ENCODE data around the gene COG1.
A peak's percentile ranks its signal among the peaks of the same experiment; 100 is the strongest.
"Not testable (repeated sequence)": the region's sequence is repeated elsewhere in the genome, so short reads cannot be mapped to it uniquely, and the experiment has no call there.

The COG1 gene, protein sequence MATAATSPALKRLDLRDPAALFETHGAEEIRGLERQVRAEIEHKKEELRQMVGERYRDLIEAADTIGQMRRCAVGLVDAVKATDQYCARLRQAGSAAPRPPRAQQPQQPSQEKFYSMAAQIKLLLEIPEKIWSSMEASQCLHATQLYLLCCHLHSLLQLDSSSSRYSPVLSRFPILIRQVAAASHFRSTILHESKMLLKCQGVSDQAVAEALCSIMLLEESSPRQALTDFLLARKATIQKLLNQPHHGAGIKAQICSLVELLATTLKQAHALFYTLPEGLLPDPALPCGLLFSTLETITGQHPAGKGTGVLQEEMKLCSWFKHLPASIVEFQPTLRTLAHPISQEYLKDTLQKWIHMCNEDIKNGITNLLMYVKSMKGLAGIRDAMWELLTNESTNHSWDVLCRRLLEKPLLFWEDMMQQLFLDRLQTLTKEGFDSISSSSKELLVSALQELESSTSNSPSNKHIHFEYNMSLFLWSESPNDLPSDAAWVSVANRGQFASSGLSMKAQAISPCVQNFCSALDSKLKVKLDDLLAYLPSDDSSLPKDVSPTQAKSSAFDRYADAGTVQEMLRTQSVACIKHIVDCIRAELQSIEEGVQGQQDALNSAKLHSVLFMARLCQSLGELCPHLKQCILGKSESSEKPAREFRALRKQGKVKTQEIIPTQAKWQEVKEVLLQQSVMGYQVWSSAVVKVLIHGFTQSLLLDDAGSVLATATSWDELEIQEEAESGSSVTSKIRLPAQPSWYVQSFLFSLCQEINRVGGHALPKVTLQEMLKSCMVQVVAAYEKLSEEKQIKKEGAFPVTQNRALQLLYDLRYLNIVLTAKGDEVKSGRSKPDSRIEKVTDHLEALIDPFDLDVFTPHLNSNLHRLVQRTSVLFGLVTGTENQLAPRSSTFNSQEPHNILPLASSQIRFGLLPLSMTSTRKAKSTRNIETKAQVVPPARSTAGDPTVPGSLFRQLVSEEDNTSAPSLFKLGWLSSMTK

GRCh38 chr17:73192894-73193701, at the start of gene COG1:
TSS of gene COG1 (plus strand) at chr17:73193055. CDS start at chr17:73193070, 15 bp downstream.
- DNase-seq: peak; percentile 77

DNA sequence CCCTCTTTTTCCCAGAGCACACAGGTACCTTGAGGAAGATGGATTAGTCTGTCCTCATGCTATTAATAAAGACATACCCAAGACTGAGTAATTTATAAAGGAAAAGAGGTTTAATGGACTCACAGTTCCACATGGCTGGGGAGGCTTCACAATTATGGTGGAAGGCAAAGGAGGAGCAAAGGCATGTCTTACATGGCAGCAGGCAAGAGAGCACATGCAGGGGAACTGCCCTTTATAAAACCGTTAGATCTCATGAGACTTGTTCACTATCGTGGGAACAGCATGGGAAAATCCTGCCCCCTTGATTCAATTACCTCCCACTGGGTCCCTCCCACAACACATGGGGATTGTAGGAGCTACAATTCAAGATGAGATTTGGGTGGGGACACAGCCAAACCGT, 48.6 kb upstream of the COG1 start:
- not testable (repeated sequence) for DNase-seq

DNA sequence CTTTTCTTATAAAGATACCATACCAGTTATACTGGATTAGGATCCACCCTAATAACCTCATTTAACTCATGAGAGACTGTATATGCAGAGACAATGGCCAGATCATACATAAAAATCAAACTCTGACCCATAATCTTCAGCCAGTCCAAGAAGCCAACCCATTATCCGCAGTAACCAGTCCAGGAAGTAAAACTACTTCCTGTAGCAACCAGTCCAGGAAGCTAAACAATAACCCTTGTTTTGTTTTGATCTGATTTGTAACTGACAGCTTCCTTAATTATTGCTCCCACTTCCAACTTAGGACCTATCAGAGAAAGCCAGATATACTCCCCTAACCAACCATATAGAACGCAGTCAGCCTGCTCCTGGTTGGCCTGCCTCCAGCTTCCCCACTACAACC, 47.2 kb upstream of the COG1 start:
- no peak for DNase-seq

DNA sequence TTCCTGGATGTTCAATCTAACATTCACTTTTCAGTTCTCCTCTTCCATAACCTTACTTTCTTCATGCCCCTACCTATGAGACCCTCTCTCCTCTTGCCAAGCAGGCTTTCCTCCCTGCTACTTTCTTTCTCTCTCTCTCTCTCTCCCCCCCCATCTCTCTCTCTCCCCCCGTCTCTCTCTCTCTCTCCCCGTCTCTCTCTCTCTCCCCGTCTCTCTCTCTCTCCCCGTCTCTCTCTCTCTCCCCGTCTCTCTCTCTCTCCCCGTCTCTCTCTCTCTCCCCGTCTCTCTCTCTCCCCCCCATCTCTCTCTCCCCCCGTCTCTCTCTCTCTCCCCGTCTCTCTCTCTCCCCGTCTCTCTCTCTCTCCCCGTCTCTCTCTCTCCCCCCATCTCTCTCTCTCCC, 45.1 kb upstream of the COG1 start:
- not testable (repeated sequence) for DNase-seq

DNA sequence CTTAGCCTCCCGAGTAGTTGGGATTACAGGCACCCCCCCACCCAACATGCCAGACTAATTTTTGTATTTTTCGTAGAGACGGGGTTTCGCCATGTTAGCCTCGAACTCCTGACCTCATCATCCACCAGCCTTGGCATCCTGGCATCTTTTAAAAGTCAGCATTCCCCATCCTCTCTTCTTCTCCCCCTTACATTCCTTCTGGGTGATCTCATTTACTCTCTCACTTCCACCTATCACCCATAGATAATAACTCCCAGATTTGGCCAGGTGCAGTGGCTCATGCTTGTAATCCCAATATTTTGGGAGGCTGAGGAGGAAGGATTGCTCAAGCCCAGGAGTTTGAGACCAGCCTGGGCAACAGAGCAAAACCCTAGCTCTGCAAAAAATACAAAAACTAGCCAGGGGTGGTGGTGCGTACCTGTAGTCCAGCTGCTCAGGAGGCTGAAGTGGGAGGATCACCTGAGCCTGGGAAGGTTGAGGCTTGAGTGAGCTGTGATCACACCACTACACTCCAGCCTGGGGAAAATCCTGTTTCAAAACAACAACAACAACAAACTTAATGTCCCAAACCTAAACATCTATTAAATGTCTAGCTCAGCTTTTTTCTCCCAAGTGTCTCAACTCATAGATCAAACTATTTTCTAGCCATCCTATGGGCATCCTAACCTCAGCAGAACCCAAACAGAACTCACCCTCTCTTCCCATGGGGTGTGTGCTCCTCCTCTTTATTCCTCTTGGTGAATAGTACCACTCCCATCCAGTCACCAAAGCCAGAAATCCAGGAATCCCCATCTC, 44.1 kb upstream of the COG1 start:
- no peak for DNase-seq

DNA sequence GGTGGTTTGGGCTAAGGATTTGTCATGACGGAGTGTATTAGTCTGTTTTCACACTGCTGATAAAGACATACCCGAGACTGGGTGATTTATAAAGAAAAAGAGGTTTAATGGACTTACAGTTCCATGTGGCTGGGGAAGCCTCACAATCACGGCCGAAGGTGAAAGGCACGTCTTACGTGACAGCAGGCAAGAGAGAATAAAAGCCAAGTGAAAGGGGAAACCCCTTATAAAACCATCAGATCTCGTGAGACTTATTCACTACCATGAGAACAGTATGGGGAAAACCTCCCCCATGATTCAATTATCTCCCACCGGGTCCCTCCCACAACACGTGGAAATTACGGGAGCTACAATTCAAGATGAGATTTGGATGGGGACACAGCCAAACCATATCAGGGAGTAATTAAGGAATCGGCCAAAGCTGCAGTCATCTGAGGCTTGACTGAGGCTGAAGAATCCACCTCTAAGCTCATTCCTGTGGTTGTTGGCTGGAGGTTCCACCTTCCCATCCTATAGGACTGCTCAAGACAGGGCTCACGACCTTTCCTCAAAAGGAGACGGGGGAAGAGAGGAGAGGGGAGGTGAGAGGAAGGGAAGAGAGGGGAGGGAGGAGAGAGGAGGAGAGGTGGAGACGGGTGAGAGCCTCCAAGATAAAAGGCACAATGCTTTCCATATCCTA, 42.1 kb upstream of the COG1 start:
- DNase-seq: not testable (repeated sequence)

DNA sequence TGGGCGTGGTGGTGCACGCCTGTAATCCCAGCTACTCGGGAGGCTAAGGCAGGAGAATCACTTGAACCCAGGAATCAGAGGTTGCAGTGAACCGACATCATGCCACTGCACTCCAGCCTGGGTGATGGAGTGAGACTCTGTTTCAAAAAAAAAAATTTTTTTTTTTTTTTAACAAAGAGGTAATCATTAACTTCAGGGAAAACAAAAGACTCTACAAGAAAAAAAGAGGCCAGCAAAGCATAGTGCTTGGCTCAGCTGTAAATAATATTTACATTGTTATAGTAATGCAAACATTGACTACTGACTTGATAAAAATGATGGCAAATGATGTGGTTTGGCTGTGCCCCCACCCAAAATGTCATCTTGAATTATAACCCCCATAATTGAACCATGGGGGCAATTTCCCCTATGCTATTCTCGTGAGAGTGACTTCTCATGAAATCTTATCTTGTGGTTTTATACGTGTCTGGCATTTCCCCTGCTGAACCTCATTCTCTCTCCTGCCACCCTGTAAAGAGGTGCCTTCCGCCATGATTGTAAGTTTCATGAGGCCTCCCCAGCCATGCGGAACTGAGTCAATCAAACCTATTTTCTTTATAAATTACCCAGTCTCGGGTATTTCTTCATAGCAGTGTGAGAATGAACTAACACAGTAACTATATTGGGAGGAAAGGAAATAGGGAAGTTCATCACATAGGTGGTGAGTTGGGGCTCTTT, 40.8 kb upstream of the COG1 start:
- no peak for DNase-seq

DNA sequence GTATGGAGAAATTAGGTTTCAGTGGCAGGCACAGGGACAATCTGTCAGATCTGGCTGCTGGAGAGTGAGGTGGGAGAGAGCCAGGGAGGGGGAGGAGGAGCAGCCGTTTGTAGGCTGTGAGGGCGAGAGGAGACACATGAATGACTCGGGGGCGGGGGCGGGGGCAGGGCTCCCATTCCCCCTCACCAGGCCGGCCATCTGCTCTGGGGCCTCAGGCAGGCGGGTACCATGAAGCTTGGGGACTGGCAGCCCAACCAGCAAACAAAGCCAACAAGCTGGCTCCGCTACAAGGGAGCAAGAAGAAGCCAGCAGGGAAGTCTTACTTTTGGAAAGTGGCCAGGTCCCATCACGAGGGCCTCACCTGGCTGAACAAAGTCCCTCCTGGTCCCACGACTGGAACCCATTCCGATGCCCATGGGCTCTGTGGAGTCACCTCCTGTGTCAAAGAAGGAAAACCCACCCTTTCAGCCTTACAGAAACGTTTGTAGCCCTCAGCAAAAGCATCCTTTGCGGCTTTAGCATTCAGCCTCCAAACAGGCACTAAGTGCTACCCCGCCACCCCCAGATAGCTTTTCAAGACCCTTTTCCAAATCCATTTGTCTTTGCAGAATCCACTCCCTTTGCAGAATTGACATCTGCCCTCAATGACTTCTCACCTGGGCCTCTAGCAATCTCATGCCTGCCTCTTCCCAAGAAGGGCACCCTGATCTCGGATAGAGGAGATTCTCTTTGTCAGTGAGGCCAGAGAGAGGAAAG, 37.3 kb upstream of the COG1 start:
- no peak for DNase-seq

DNA sequence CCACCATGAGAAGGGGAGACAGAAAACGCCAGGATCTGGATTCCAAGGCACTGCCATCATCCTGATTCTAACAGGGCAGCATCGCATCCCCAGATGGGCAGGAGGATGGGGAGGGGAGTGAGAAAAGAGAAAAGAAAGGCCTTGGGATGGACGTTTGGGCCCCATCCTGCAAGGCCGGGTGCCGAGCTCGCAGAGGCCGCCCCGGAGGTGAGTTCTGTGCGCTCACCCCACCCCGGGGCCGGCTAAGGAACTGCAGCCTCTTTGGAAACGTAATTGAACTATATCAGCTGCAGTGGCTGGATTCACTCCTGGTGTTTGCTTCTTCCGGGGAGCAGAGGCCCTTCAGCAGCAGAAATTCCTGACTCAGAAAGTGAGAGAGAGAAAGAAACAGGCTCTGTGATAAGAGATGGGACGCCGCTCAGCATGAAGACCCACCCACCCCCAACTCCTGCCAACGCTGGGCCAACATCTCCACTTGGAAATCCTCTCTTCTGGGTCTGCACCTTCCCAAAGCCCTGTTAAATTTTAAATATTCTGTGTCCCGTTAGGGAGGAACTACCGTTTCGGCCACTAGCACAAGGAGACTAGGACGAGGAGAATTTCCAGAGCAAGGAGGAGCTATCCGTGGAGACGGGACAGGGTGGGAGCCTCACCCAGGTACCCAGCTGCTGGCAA, 36.6 kb upstream of the COG1 start:
- DNase-seq: peak; percentile 37

GRCh38 chr17:73156887-73157520, 35.9 kb upstream of the COG1 start:
- no peak for DNase-seq

DNA sequence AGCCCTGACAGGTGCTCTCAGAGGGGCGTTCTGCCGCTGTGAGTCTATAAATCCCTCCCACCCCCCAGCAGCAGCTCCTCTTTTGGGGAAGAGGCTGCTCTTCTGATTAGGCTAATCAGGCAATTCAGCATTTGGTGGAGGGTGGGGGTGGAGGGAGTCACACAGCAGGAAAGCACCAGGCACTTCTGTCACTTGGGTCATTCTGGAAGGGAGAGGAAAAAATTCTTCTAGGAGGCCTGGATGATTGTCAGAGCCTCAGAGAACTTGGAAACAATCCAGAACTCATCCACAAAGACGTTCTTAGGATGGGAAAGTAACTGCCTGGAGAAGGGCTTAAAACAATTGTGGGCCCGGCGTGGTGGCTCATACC, 35.3 kb upstream of the COG1 start:
- no peak for DNase-seq

DNA sequence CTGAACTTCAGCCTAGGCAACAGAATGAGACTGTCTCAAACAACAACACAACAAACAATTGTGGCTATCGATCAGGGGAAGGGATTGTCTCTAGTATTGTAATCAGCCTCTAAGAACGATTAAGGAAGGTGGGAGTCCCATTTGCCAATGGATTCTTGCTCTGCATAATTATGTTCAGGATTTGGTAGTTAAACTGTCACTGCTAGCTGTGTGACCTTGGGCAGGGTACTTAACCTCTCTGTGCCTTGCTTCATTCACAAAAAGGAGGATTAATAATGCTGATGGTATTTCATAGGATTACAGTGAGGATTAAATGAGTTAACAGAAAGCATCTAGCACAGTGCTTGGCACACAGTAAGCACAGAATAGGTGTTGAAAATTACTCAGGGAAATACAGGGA, 34.7 kb upstream of the COG1 start:
- DNase-seq: no peak

DNA sequence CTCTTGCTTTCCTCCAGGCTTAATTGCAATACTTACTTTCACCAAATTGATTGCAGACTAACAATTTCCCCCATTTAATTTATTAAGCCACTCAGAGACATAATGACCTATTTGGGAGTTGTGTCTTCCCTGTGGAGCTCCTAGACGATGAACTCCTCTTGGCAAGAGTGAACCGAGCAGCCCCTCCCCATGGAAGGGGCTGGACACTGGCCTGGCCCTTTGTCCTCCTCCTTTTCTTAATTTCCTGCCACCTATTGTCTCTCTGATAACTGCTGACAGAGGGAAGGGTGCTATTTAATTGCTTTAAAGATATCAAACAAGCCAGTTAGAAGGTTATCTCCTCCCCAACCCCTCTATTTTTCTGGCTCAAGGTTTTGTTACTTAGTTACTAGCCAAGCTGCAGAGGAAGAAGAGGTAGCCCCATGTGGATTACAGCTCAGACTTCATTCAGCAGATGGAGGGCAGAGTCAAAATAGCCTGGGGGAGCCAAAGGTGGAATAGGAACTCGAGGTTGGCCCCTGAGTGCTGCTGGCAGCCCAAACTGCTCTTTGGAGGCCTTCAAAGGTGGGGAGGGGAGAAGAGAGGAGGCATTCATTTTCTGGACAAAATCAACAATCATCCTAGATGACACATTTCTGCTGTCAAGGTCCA, 31.8 kb upstream of the COG1 start:
- DNase-seq: no peak

GRCh38 chr17:73163043-73163442, 29.8 kb upstream of the COG1 start:
- DNase-seq: no peak

DNA sequence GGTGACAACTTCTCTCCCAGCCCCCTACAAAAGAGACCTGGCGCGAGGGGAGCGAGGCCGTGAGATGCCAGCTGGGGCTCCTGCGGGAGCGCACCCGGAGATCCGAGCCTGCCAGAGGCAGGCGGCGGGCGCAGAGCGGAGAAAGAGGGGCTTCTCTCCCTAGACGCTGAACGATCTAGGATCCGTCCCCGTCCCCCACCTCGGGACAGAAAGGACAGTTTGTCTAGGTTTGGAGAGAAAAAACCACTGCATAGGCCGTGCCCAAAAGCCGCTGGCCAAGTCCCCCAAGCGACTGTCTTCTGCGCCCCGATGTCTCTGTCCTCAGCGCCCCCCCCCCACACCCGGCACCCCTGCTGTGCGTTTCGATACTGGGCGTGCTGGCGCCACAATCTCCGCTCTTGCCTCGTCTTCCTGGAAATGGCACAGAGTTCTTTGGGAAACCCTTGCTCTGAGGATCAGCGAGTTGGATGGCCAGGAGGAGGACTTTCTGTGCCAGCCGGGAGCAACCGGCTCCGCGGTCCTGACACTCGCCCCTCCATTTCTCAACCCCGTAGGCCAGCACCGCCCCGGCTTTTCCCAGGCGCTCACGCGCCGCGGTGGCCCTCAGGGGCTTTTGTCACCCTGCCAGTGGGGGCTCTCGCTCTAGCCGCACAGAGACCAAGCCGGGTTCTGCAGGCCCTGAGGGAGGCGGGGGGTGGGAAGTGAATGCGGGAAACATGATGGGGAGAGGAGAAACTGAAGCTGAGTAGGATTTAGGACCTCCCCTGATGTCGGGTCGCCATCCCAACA, 27.0 kb upstream of the COG1 start:
- DNase-seq: no peak

GRCh38 chr17:73166731-73167581, 25.9 kb upstream of the COG1 start:
- DNase-seq: no peak

DNA sequence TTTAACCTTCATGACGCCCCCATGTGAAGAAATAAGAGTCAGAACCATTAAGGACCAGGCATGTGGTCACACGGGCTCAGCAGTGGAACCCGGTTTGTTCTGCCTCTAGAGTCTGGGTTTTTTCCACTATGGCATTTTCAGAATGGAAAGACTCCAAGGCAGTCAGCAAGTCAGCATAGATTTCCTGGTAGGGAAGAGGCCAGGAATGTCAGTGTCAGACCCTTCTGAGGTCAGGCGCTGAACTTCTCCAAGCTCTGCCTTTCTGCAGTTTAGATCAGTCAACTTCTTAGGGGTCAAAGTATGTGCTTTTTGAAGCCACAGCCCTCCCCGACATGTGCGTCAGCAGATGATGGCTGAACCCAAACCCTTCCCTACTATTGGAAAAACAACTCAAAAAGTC, 24.2 kb upstream of the COG1 start:
- no peak for DNase-seq

All from NCI-H2029 (cell line).